Measurements from ENCODE around the gene TMEM117.
A peak's percentile ranks its signal among the peaks of the same experiment; 100 is the strongest.

Gene TMEM117

DNA sequence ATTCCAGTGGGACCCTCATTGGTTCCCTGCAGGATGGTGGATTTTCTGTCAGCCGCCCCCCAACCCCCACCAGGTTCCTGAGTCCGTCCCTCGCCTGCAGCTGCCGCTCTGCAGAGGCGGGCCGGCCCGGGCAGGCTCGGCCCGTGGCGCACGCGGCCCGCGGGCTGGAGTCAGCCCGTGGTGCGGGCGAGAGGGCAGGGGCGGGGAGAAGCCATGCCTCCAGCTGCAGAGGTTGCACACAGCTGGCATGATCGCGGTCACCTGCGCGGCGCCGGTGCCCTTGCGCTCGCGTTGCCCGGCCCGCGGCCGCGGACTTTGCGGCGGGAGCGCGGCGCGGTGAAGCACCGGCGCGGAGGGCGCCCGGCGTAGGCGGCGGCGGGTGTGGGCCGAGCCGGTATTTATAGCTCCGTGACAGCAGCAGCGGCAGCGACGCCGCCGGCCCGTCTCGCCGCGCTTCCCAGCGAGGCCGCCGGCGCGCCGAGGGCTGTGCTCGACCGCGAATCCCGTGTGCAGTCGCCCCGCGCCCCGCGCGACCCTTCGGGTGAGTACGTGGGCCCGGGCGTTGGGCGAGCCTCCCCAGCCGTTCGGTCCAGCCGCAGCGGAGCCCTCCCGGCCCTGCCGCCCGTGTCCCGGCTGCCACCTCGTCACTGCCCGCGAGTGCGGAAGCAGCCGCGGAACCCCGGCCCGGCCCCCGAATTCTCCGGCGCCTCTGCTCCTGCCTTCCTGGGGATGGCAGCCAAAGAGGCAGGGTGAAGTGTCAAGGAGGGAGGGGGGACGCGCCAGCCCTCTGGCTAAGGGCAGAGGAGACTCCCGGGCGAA lies at the start of gene TMEM117:
Gene TMEM117, plus strand, starts transcription at position 426 of the 819 bp plus-strand sequence.
- in situ Hi-C loops (cut with HindIII; ENCODE audit: low pct_ligation_motif_present, low pct_unique_long_range_greater_than_20kb, low sequenced_read_pairs), result no loop called here
- peak; percentile 80 for DNase-seq

- in situ Hi-C loops (cut with HindIII; ENCODE audit: low pct_ligation_motif_present, low pct_unique_long_range_greater_than_20kb, low sequenced_read_pairs), result no loop called here
- no peak for DNase-seq
These were observed 48.8 kb upstream of the TMEM117 start for GRCh38 chr12:43786899-43787693.

- in situ Hi-C loops (cut with HindIII; ENCODE audit: low pct_ligation_motif_present, low pct_unique_long_range_greater_than_20kb, low sequenced_read_pairs), result no loop called here
- no peak for DNase-seq
These were observed 45.9 kb upstream of the TMEM117 start for GRCh38 chr12:43789941-43790340.

DNA sequence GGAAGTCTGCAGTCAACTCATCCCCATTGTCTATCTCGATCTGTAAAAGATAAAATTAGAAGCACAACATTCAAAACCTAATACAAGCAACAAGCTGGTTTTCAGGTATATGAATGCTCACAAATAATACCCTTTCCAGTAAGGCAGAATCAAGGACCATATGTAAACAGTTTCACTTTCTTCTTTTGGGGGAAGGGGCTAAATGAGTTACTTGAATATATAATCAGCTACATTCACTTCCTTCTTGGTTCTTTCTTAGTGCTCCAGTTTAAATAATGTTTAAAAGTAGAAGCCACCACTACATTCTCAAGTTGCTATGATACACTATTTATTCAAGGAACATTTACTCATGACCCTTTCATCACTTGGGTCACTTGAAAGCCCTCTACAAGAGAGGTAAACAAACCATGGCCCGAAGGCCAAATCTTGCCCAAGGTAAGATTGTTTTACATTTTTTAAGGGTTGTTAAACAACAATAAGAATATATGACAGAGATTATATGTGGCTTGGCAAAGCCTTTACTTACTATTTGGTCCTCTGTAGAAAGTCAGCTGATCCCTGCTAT lies 40.1 kb upstream of the TMEM117 start:
- in situ Hi-C loops (cut with HindIII; ENCODE audit: low pct_ligation_motif_present, low pct_unique_long_range_greater_than_20kb, low sequenced_read_pairs), result no loop called here
- no peak for DNase-seq

- DNase-seq, result no peak
- in situ Hi-C loops (cut with HindIII; ENCODE audit: low pct_ligation_motif_present, low pct_unique_long_range_greater_than_20kb, low sequenced_read_pairs), result no loop called here
These were observed 38.2 kb upstream of the TMEM117 start for GRCh38 chr12:43797561-43798217.

DNA sequence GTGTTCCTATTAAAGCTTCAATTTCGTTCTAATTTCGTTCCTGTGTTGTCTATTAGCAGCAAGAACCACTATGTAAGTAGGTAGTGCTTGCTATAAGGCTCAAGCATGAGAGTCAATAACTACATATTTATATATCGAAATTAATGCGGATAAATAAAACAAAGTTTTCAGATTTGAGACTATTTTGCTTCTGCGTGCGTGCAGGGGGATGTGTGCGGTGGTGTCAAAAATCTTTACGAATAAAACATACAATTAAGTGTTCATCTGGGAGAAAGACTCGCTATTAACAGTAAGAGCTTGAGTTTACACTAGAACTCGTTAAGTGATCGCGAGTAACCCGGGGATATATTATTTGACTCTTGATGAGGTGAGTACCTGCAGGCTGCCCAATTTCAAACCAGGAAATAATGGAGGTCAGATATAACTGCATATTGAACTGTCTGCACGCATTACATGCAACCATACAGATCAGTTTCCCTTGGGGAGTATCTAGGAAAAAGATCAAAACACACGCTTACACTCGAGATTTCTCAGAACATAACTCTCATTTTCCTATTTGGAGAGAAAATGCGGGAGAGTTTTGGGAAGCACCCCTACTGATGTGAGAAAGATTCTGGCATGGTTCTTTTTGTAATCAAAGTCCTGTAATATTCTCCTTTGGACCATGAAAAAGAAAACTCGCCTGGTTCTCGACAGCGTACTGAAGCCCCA lies 30.6 kb upstream of the TMEM117 start:
- DNase-seq, result peak; percentile 37
- in situ Hi-C loops (cut with HindIII; ENCODE audit: low pct_ligation_motif_present, low pct_unique_long_range_greater_than_20kb, low sequenced_read_pairs), result no loop called here

- peak; percentile 91 for DNase-seq
- in situ Hi-C loops (cut with HindIII; ENCODE audit: low pct_ligation_motif_present, low pct_unique_long_range_greater_than_20kb, low sequenced_read_pairs), result no loop called here
These were observed 29.8 kb upstream of the TMEM117 start, which contains the start of gene TWF1 for GRCh38 chr12:43805860-43806736. Gene TWF1 (minus strand): TSS chr12:43806317. CDS start chr12:43806245, 72 bp downstream.

- peak; percentile 20 for DNase-seq
These were observed 29.2 kb upstream of the TMEM117 start for GRCh38 chr12:43806737-43807072.

GRCh38 chr12:43807386-43807785 lies 28.5 kb upstream of the TMEM117 start:
- in situ Hi-C loops (cut with HindIII; ENCODE audit: low pct_ligation_motif_present, low pct_unique_long_range_greater_than_20kb, low sequenced_read_pairs), result no loop called here
- no peak for DNase-seq

More at GRCh38 chr12:43806737-43807072, 29.2 kb upstream of the TMEM117 start:
- in situ Hi-C loops (cut with HindIII; ENCODE audit: low pct_ligation_motif_present, low pct_unique_long_range_greater_than_20kb, low sequenced_read_pairs), result no loop called here

GRCh38 chr12:43812057-43812456 lies 23.8 kb upstream of the TMEM117 start:
- in situ Hi-C loops (cut with HindIII; ENCODE audit: low pct_ligation_motif_present, low pct_unique_long_range_greater_than_20kb, low sequenced_read_pairs), result no loop called here
- DNase-seq, result no peak

DNA sequence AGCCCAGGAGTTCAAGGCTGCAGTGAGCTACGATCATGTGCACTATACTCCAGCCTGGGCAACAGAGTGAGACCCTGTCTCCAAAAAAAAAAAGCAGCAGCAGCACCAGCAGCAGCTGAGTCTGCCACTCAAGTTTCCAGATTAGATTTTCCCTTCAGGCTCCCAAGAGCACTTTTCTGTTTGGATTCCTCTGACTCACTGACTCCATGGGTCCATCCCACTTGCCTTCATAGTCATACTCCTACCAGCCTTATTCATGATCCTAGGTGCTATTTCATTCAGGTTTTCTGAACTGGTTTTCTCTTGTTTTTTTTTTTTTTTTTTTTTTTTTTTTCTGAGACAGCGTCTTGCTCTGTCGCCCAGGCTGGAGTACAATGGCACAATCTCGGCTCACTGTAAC lies 23.0 kb upstream of the TMEM117 start:
- no peak for DNase-seq
- in situ Hi-C loops (cut with HindIII; ENCODE audit: low pct_ligation_motif_present, low pct_unique_long_range_greater_than_20kb, low sequenced_read_pairs), result no loop called here

GRCh38 chr12:43815416-43815815 lies 20.5 kb upstream of the TMEM117 start:
- DNase-seq, result no peak
- in situ Hi-C loops (cut with HindIII; ENCODE audit: low pct_ligation_motif_present, low pct_unique_long_range_greater_than_20kb, low sequenced_read_pairs), result no loop called here

DNA sequence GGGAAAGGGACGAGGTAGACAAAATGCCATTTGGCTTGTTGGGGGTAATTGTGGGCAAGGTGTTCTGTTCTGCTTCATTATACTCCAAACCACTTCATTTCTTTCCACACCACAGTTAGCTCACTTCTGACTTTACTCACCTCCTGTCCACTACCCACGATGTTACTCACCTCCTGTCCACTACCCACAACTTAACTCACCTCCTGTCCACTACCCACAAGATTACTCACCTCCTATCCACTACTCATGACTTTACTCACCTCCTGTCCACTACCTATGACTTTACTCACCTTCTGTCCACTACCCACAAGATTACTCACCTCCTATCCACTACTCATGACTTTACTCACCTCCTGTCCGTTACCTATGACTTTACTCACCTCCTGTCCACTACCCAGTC lies 19.7 kb upstream of the TMEM117 start:
- in situ Hi-C loops (cut with HindIII; ENCODE audit: low pct_ligation_motif_present, low pct_unique_long_range_greater_than_20kb, low sequenced_read_pairs), result no loop called here
- no peak for DNase-seq

DNA sequence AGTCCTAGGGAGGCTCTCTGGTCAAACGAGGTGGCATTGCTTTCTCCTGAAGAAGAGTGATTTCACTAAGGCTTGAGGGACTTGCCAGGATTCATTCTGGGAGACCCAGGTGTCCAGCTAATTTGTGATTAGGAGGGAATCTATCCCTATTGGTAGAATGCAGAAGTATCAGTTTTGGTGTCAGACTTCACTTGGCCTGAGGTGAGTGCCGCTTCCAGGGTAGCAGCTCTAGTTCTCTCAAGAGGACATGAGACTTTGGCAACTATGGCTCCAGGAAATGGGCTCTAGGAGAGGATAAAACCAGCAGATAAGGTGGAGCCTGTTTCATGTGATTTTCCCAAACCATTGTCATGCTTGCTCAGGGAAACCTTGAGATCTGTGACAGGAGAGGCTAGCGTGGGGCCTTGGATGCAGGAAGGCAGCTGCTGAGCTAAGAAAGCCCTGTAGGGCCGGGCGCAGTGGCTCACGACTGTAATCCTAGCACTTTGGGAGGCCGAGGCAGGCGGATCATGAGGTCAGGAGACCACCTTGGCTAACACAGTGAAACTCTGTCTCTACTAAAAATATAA lies 11.6 kb upstream of the TMEM117 start:
- no peak for DNase-seq
- in situ Hi-C loops (cut with HindIII; ENCODE audit: low pct_ligation_motif_present, low pct_unique_long_range_greater_than_20kb, low sequenced_read_pairs), result no loop called here

- peak; percentile 45 for DNase-seq
- in situ Hi-C loops (cut with HindIII; ENCODE audit: low pct_ligation_motif_present, low pct_unique_long_range_greater_than_20kb, low sequenced_read_pairs), result no loop called here
These were observed 9.2 kb upstream of the TMEM117 start for GRCh38 chr12:43826681-43827080.

DNA sequence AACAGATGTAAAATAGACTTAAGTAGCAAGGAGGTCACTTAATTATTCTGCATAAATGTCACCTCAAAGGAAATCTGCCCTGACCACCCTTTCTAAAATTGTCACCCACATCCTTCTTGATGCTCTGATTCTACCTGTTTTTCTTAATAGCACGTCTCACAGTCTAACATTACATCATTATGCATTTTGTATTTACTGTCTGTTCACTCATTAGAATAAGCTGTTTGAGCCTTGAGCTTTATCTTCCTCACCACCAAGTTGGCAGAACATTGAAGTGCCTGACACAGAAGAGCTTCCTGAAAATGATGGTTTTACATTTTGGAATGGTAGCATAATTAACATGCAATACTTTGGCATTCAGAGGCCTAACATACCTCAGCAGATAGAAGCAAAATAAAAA lies 8.8 kb upstream of the TMEM117 start:
- no peak for DNase-seq
- in situ Hi-C loops (cut with HindIII; ENCODE audit: low pct_ligation_motif_present, low pct_unique_long_range_greater_than_20kb, low sequenced_read_pairs), result no loop called here

- in situ Hi-C loops (cut with HindIII; ENCODE audit: low pct_ligation_motif_present, low pct_unique_long_range_greater_than_20kb, low sequenced_read_pairs), result no loop called here
- DNase-seq, result no peak
These were observed 3.3 kb upstream of the TMEM117 start for GRCh38 chr12:43832463-43833168.
